ENCODE measurements around the gene CTDSP1.

The CTDSP1 gene

GRCh38 chr2:218425531-218425930, 25.9 kb downstream of the CTDSP1 start:
- no peak for DNase-seq (ENCODE audit: extremely low read depth, insufficient read length)
- TF ChIP-seq CTCF (IDR thresholded peaks at IDR 0.05; ENCODE audit: insufficient read depth, low read length, poor library complexity, severe bottlenecking) = no peak
- Histone ChIP-seq H3K4me3 (replicated peaks; ENCODE audit: low read depth, low read length) (no peak overlapping the region), H3K36me3 (ENCODE audit: control insufficient read depth, insufficient read depth, low read length) (no peaks in the 10 kb centered on the region), H3K27me3 (replicated peaks; ENCODE audit: control insufficient read depth, insufficient read depth, low read length) (no peaks in the 10 kb centered on the region)

GRCh38 chr2:218427741-218428140, 28.1 kb downstream of the CTDSP1 start:
- TF ChIP-seq CTCF (IDR thresholded peaks at IDR 0.05; ENCODE audit: insufficient read depth, low read length, poor library complexity, severe bottlenecking) = no peak
- no peak for DNase-seq (ENCODE audit: extremely low read depth, insufficient read length)

GRCh38 chr2:218428846-218429558, 29.3 kb downstream of the CTDSP1 start:
- Histone ChIP-seq H3K4me3 (replicated peaks; ENCODE audit: low read depth, low read length) (no peak overlapping the region), H3K27me3 (replicated peaks; ENCODE audit: control insufficient read depth, insufficient read depth, low read length) (no peaks in the 10 kb centered on the region), H3K36me3 (ENCODE audit: control insufficient read depth, insufficient read depth, low read length) (no peaks in the 10 kb centered on the region)
- TF ChIP-seq CTCF (IDR thresholded peaks at IDR 0.05; ENCODE audit: insufficient read depth, low read length, poor library complexity, severe bottlenecking) = no peak
- DNase-seq (ENCODE audit: extremely low read depth, insufficient read length) = no peak

More at GRCh38 chr2:218427741-218428140, 28.1 kb downstream of the CTDSP1 start:
- H3K27me3 ChIP-seq (replicated peaks; ENCODE audit: control insufficient read depth, insufficient read depth, low read length) = no peaks in the 10 kb centered on the region
- no peaks in the 10 kb centered on the region for H3K36me3 ChIP-seq (ENCODE audit: control insufficient read depth, insufficient read depth, low read length)
- H3K4me3 ChIP-seq (replicated peaks; ENCODE audit: low read depth, low read length) = no peak overlapping the region

DNA sequence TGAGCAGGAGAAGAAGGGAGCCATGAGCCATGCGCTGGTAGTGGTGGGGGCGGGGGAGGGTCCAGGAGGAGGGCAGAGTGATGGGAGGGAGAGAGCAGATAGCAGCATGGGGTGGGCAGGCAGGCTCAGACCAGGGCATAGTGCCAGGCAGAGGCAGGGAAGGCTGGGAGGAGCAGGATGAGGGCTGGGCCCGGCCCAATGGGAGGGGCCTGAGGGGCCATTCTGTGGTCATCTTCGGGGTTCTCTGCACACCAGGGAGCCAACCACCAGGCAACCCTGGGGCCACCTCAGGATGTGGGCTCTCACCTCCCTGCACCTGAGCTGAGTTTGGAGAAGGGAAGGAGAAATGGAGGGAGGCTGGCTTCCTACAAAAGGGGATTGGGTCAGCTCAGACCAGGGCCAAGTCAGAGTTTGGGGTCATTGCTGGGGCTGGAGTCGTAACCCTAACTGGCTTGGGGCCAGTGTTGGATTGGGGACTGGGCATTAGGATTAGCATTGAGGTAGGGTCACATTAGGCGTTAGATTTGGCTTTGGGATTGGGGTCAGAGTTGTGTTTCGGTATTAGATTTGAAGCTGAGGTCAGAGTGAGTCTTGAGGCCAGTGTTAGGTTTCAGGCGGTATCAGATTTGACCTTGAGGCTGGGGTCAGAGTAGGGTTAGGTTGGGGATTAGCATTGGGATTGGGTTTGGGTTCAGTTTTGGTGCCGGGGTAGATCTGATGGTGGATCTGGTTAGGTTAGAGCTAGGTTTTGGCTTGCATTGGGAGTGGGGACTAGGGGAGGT, 30.4 kb downstream of the CTDSP1 start:
- Histone ChIP-seq H3K4me3 (replicated peaks; ENCODE audit: low read depth, low read length) (no peak overlapping the region), H3K27me3 (replicated peaks; ENCODE audit: control insufficient read depth, insufficient read depth, low read length) (no peaks in the 10 kb centered on the region), H3K36me3 (ENCODE audit: control insufficient read depth, insufficient read depth, low read length) (no peaks in the 10 kb centered on the region)
- no peak for TF ChIP-seq CTCF (IDR thresholded peaks at IDR 0.05; ENCODE audit: insufficient read depth, low read length, poor library complexity, severe bottlenecking)
- no peak for DNase-seq (ENCODE audit: extremely low read depth, insufficient read length)

DNA sequence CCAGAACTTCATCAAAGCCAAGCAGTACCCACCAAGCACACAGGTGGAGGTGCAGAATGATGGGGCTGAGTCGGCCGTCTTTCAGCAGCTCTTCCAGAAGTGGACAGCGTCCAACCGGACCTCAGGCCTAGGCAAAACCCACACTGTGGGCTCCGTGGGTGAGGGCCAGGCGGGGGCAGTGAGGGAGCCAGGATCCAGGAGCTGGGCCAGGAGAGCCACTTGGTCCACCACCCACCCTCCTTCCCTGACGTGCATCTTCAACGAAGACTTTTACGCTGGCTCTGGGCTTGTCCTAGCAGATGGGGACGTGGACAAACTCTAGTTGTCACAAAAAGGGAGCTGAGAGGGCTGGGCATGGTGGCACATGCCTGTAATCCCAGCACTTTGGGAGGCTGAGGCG, 31.1 kb downstream of the CTDSP1 start:
- no peak for TF ChIP-seq CTCF (IDR thresholded peaks at IDR 0.05; ENCODE audit: insufficient read depth, low read length, poor library complexity, severe bottlenecking)
- Histone ChIP-seq H3K27me3 (replicated peaks; ENCODE audit: control insufficient read depth, insufficient read depth, low read length) (no peaks in the 10 kb centered on the region), H3K36me3 (ENCODE audit: control insufficient read depth, insufficient read depth, low read length) (no peaks in the 10 kb centered on the region), H3K4me3 (replicated peaks; ENCODE audit: low read depth, low read length) (no peak overlapping the region)
- no peak for DNase-seq (ENCODE audit: extremely low read depth, insufficient read length)

Data from GM06990 (cell line).